ENCODE measurements around the gene CGNL1.

The CGNL1 gene

GRCh38 chr15:57548351-57548750, 172.0 kb downstream of the CGNL1 start:
- DNase-seq (ENCODE audit: low read depth in 1 of 2, low spot score in 1 of 2) = no peak
- H3K27ac ChIP-seq (replicated peaks) = no peak overlapping the region
- no peak for TF ChIP-seq SPI1 (IDR thresholded peaks at IDR 0.05; ENCODE audit: borderline replicate concordance, low read depth)
- TF ChIP-seq POLR2AphosphoS5 (IDR thresholded peaks at IDR 0.05; ENCODE audit: low read depth) = no peak
- TF ChIP-seq CTCF (IDR thresholded peaks at IDR 0.05; ENCODE audit: insufficient read depth, low read length) = no peak
- TF ChIP-seq, protein P1, sequence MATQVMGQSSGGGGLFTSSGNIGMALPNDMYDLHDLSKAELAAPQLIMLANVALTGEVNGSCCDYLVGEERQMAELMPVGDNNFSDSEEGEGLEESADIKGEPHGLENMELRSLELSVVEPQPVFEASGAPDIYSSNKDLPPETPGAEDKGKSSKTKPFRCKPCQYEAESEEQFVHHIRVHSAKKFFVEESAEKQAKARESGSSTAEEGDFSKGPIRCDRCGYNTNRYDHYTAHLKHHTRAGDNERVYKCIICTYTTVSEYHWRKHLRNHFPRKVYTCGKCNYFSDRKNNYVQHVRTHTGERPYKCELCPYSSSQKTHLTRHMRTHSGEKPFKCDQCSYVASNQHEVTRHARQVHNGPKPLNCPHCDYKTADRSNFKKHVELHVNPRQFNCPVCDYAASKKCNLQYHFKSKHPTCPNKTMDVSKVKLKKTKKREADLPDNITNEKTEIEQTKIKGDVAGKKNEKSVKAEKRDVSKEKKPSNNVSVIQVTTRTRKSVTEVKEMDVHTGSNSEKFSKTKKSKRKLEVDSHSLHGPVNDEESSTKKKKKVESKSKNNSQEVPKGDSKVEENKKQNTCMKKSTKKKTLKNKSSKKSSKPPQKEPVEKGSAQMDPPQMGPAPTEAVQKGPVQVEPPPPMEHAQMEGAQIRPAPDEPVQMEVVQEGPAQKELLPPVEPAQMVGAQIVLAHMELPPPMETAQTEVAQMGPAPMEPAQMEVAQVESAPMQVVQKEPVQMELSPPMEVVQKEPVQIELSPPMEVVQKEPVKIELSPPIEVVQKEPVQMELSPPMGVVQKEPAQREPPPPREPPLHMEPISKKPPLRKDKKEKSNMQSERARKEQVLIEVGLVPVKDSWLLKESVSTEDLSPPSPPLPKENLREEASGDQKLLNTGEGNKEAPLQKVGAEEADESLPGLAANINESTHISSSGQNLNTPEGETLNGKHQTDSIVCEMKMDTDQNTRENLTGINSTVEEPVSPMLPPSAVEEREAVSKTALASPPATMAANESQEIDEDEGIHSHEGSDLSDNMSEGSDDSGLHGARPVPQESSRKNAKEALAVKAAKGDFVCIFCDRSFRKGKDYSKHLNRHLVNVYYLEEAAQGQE (IDR thresholded peaks at IDR 0.05; ENCODE audit: insufficient replicate concordance, low read depth) = no peak
- TF ChIP-seq GABPA (IDR thresholded peaks at IDR 0.05; ENCODE audit: low read depth) = no peak

GRCh38 chr15:57548835-57549234, 172.5 kb downstream of the CGNL1 start:
- H3K4me3 ChIP-seq (replicated peaks; ENCODE audit: insufficient read depth, low read length) = no peak overlapping the region
- no peaks in the 10 kb centered on the region for H3K27me3 ChIP-seq (ENCODE audit: insufficient read depth, poor library complexity, severe bottlenecking)
- no peak overlapping the region for H3K27ac ChIP-seq (replicated peaks)
- no peak for DNase-seq (ENCODE audit: low read depth in 1 of 2, low spot score in 1 of 2)
- no peak for TF ChIP-seq POLR2AphosphoS5 (IDR thresholded peaks at IDR 0.05; ENCODE audit: low read depth)
- no peak for TF ChIP-seq GABPA (IDR thresholded peaks at IDR 0.05; ENCODE audit: low read depth)
- no peak for TF ChIP-seq CTCF (IDR thresholded peaks at IDR 0.05; ENCODE audit: insufficient read depth, low read length)
- TF ChIP-seq SPI1 (IDR thresholded peaks at IDR 0.05; ENCODE audit: borderline replicate concordance, low read depth) = no peak
- TF ChIP-seq, protein P1 (IDR thresholded peaks at IDR 0.05; ENCODE audit: insufficient replicate concordance, low read depth) = no peak

More at GRCh38 chr15:57548351-57548750, 172.0 kb downstream of the CGNL1 start:
- H3K4me3 ChIP-seq (replicated peaks; ENCODE audit: insufficient read depth, low read length) = no peak overlapping the region
- no peaks in the 10 kb centered on the region for H3K27me3 ChIP-seq (ENCODE audit: insufficient read depth, poor library complexity, severe bottlenecking)

GRCh38 chr15:57549935-57550334, 173.6 kb downstream of the CGNL1 start:
- TF ChIP-seq, protein P1 (IDR thresholded peaks at IDR 0.05; ENCODE audit: insufficient replicate concordance, low read depth) = no peak
- TF ChIP-seq GABPA (IDR thresholded peaks at IDR 0.05; ENCODE audit: low read depth) (no peak), SPI1 (IDR thresholded peaks at IDR 0.05; ENCODE audit: borderline replicate concordance, low read depth) (no peak), POLR2AphosphoS5 (IDR thresholded peaks at IDR 0.05; ENCODE audit: low read depth) (no peak), CTCF (IDR thresholded peaks at IDR 0.05; ENCODE audit: insufficient read depth, low read length) (no peak)

More at GRCh38 chr15:57549935-57550334, 173.6 kb downstream of the CGNL1 start:
- no peak for DNase-seq (ENCODE audit: low read depth in 1 of 2, low spot score in 1 of 2)
- Histone ChIP-seq H3K4me3 (replicated peaks; ENCODE audit: insufficient read depth, low read length) (no peak overlapping the region), H3K27me3 (ENCODE audit: insufficient read depth, poor library complexity, severe bottlenecking) (no peaks in the 10 kb centered on the region), H3K27ac (replicated peaks) (no peak overlapping the region)

Measured in HL-60 (cell line).